HG03064 (cell line): ENCODE measurements around the gene TMEM30B.

ENCODE experiments used
- ATAC-seq: cut with Tn5 transposase; IDR thresholded peaks from one replicate; pipeline ENCODE4 v1.9.1; 2021; ENCODE audit warnings: low read depth; ENCODE audit not compliant: unreplicated experiment

The TMEM30B gene

GRCh38 chr14:61300754-61301153 is 19.6 kb upstream of the TMEM30B start:
- ATAC-seq: no peak

GRCh38 chr14:61300209-61300608 is 19.1 kb upstream of the TMEM30B start:
- no peak for ATAC-seq

GRCh38 chr14:61298824-61299223 is 17.7 kb upstream of the TMEM30B start:
- no peak for ATAC-seq

- no peak for ATAC-seq
These were observed 16.4 kb upstream of the TMEM30B start for GRCh38 chr14:61297581-61297980.

- ATAC-seq: no peak
These were observed 15.8 kb upstream of the TMEM30B start for GRCh38 chr14:61296719-61297502.

- ATAC-seq: no peak
These were observed 15.0 kb upstream of the TMEM30B start for GRCh38 chr14:61296151-61296550.

- no peak for ATAC-seq
These were observed 9.6 kb upstream of the TMEM30B start for GRCh38 chr14:61290701-61291100.

GRCh38 chr14:61288720-61289119 is 7.6 kb upstream of the TMEM30B start:
- ATAC-seq: no peak

- ATAC-seq: no peak
These were observed 7.1 kb upstream of the TMEM30B start for GRCh38 chr14:61288228-61288627.

GRCh38 chr14:61287196-61287595 is 6.1 kb upstream of the TMEM30B start:
- no peak for ATAC-seq

- ATAC-seq: no peak
These were observed 4.2 kb upstream of the TMEM30B start for GRCh38 chr14:61285364-61285763.

GRCh38 chr14:61284001-61284400 is 2.9 kb upstream of the TMEM30B start:
- ATAC-seq: no peak

- ATAC-seq: no peak
These were observed 1.6 kb upstream of the TMEM30B start for GRCh38 chr14:61282746-61283145.

- no peak for ATAC-seq
These were observed 774 bp upstream of the TMEM30B start for GRCh38 chr14:61281948-61282275.

GRCh38 chr14:61280526-61281185 is 482 bp downstream of the TMEM30B start:
- ATAC-seq: no peak

- no peak for ATAC-seq
These were observed 1.0 kb downstream of the TMEM30B start for GRCh38 chr14:61280092-61280525.

GRCh38 chr14:61279082-61279481 is 2.1 kb downstream of the TMEM30B start:
- ATAC-seq: no peak

GRCh38 chr14:61277784-61278183 is 3.4 kb downstream of the TMEM30B start:
- ATAC-seq: no peak

- no peak for ATAC-seq
These were observed 3.9 kb downstream of the TMEM30B start for GRCh38 chr14:61277232-61277631.

- ATAC-seq: no peak
These were observed 9.6 kb downstream of the TMEM30B start for GRCh38 chr14:61271552-61271951.

- no peak for ATAC-seq
These were observed 10.4 kb downstream of the TMEM30B start for GRCh38 chr14:61270714-61271113.
